Measurements from ENCODE around the gene ODF4.
"Not testable (repeated sequence)": the region's sequence is repeated elsewhere in the genome, so short reads cannot be mapped to it uniquely, and the experiment has no call there.

Gene ODF4

GRCh38 chr17:8378117-8378516 lies 38.5 kb downstream of the ODF4 start:
- H3K27me3 ChIP-seq (ENCODE audit: control insufficient read depth in 2 of 2, insufficient read depth in 2 of 2, low read length in 2 of 2); H3K4me3 ChIP-seq (ENCODE audit: low read length in 2 of 2); H3K27ac ChIP-seq (ENCODE audit: low read depth in 2 of 2, low read length in 2 of 2); H3K9me3 ChIP-seq (ENCODE audit: control insufficient read depth in 2 of 2, low read length in 2 of 2); H3K9ac ChIP-seq (ENCODE audit: low read depth in 1 of 2, low read length in 2 of 2): not testable (repeated sequence)
- peaks cover 28 to 34% of the 10 kb centered on the region in 2 donors for H3K4me1 ChIP-seq (ENCODE audit: control insufficient read depth in 2 of 2, insufficient read depth in 2 of 2, low read length in 2 of 2)
- peaks cover 27 to 41% of the 10 kb centered on the region in 2 donors for H3K36me3 ChIP-seq (ENCODE audit: control insufficient read depth in 2 of 2, insufficient read depth in 2 of 2, low read length in 2 of 2)

DNA sequence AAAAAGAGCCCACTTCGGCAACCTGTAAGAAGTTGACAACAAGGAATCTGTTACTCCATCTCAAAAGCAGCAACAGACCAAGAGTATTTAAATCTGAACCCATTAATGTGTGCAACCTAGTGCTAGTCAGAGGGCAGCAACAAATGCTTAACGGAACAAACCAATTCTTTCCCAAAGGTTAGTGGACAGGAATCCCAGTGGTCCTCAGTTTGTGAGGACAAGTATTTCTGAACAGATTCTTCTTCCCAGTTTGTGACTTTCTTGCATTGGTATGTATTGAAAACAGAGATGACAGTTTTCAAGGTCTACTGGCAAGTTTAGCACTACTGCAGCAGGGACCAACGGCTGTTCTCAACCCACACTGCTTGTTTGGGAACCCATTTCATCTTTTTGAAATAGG lies 40.4 kb downstream of the ODF4 start:
- Histone ChIP-seq H3K9ac (ENCODE audit: low read depth in 1 of 2, low read length in 2 of 2) (no peak overlapping the region), H3K27ac (ENCODE audit: low read depth in 2 of 2, low read length in 2 of 2) (no peak overlapping the region), H3K4me3 (ENCODE audit: low read length in 2 of 2) (no peak overlapping the region), H3K9me3 (ENCODE audit: control insufficient read depth in 2 of 2, low read length in 2 of 2) (no peaks in the 10 kb centered on the region), H3K36me3 (ENCODE audit: control insufficient read depth in 2 of 2, insufficient read depth in 2 of 2, low read length in 2 of 2) (peaks cover 27 to 41% of the 10 kb centered on the region in 2 donors), H3K27me3 (ENCODE audit: control insufficient read depth in 2 of 2, insufficient read depth in 2 of 2, low read length in 2 of 2) (no peaks in the 10 kb centered on the region), H3K4me1 (ENCODE audit: control insufficient read depth in 2 of 2, insufficient read depth in 2 of 2, low read length in 2 of 2) (peaks cover 33 to 34% of the 10 kb centered on the region in 2 donors)

- H3K27ac ChIP-seq (ENCODE audit: low read depth in 2 of 2, low read length in 2 of 2), result peak overlapping the region; percentile 62 to 94
- peak overlapping the region; percentile 83 to 96 for H3K4me3 ChIP-seq (ENCODE audit: low read length in 2 of 2)
- H3K4me1 ChIP-seq (ENCODE audit: control insufficient read depth in 2 of 2, insufficient read depth in 2 of 2, low read length in 2 of 2), result peaks cover 16 to 21% of the 10 kb centered on the region in 2 donors
- no peaks in the 10 kb centered on the region for H3K27me3 ChIP-seq (ENCODE audit: control insufficient read depth in 2 of 2, insufficient read depth in 2 of 2, low read length in 2 of 2)
- peaks cover 27 to 37% of the 10 kb centered on the region in 2 donors for H3K36me3 ChIP-seq (ENCODE audit: control insufficient read depth in 2 of 2, insufficient read depth in 2 of 2, low read length in 2 of 2)
- no peaks in the 10 kb centered on the region for H3K9me3 ChIP-seq (ENCODE audit: control insufficient read depth in 2 of 2, low read length in 2 of 2)
- peak overlapping the region; percentile 72 to 93 for H3K9ac ChIP-seq (ENCODE audit: low read depth in 1 of 2, low read length in 2 of 2)
Observed at GRCh38 chr17:8382052-8382879, 42.6 kb downstream of the ODF4 start.

DNA sequence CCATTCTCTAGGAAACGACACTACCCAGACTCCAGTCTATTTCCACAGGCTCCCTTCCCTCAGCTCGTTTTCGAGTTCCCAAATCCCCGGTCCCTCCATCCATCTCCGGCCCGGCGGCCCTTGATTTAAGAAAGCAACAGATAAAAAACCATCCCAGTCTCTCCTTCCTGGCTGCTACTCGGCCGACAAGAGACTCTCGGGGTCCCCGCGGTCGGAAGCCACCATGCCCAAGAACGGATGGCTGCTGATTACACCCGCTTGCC lies 43.2 kb downstream of the ODF4 start:
- peak overlapping the region; percentile 72 to 93 for H3K9ac ChIP-seq (ENCODE audit: low read depth in 1 of 2, low read length in 2 of 2)
- peaks cover 27 to 32% of the 10 kb centered on the region in 2 donors for H3K36me3 ChIP-seq (ENCODE audit: control insufficient read depth in 2 of 2, insufficient read depth in 2 of 2, low read length in 2 of 2)
- peak overlapping the region; percentile 83 to 96 for H3K4me3 ChIP-seq (ENCODE audit: low read length in 2 of 2)
- peak overlapping the region; percentile 62 to 94 for H3K27ac ChIP-seq (ENCODE audit: low read depth in 2 of 2, low read length in 2 of 2)
- H3K4me1 ChIP-seq (ENCODE audit: control insufficient read depth in 2 of 2, insufficient read depth in 2 of 2, low read length in 2 of 2), result peaks cover 16 to 21% of the 10 kb centered on the region in 2 donors
- no peaks in the 10 kb centered on the region for H3K27me3 ChIP-seq (ENCODE audit: control insufficient read depth in 2 of 2, insufficient read depth in 2 of 2, low read length in 2 of 2)
- no peaks in the 10 kb centered on the region for H3K9me3 ChIP-seq (ENCODE audit: control insufficient read depth in 2 of 2, low read length in 2 of 2)

DNA sequence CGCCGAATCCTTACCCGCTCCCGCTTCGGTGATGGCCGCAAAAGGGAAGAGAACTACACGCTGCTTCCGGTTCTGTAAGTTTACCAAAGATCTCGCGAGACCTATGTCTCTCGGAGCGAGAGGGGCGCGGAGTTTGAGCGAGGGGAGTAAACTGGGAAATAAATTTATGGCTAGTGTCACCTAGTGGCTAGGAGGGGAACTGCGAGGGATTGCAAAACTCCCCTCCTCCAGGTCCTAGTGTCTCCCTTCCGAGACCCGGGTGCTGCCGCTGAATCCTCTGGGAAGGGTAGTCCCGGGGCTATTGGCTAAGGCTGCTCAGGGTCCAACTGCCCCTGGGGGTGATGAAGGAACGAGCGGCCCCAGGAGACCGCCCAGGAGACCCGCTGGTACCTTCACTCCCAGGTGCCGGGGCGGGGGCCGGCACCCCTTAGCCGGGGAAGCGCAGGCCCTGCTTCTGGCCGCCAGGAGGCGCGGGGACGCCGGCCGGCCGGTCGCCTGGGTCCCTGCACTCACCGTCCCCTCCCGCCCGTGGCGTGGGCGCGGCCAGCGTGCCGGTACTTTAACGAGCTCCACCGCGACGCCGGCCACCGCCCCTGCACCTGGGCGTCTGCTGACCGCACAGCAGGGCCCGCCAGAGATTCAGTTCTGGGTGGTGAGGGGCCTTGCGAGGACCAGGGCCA lies 43.6 kb downstream of the ODF4 start, which contains the start of gene RPL26:
TSS of gene RPL26 (minus strand) at position 51 of the 680 bp plus-strand sequence. CDS start 883 bp downstream, outside the sequence.
- Histone ChIP-seq H3K9ac (ENCODE audit: low read depth in 1 of 2, low read length in 2 of 2) (peak within 1 kb of the TSS; percentile 91 to 93), H3K4me1 (ENCODE audit: control insufficient read depth in 2 of 2, insufficient read depth in 2 of 2, low read length in 2 of 2) (peaks cover 16 to 21% of the 10 kb centered on the region in 2 donors), H3K27ac (ENCODE audit: low read depth in 2 of 2, low read length in 2 of 2) (peak within 1 kb of the TSS; percentile 94 to 95)

DNA sequence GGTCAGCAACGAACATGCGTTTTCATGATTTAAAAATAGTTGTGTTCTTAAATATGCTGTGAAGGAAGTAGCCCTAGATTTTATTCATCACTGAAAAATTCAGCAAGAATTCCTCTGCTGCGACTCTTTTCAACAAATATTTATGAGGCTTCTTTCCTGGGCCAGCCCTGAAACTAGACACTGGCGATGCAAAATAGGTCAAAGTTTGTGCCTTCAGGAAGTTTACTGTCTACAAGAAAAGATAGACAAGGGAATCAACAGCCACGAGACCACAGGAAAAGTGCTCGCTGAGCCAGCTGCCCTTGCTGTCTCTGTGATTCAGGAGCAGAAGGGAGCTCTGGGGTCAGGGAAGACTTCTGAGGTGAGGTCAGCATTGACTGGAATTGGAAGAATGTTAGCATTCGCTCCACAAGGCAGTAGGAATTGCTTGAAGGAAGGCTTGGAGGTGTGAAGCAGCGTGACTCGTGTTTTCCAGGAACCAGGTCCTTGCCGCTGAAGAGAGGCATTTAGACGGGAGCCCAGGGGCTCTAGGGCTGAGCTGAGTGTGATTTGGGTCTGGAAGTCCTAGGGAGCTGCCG lies 45.2 kb downstream of the ODF4 start:
- Histone ChIP-seq H3K9me3 (ENCODE audit: control insufficient read depth in 2 of 2, low read length in 2 of 2) (no peaks in the 10 kb centered on the region), H3K4me3 (ENCODE audit: low read length in 2 of 2) (no peak overlapping the region), H3K4me1 (ENCODE audit: control insufficient read depth in 2 of 2, insufficient read depth in 2 of 2, low read length in 2 of 2) (peaks cover 16 to 21% of the 10 kb centered on the region in 2 donors), H3K27ac (ENCODE audit: low read depth in 2 of 2, low read length in 2 of 2) (no peak overlapping the region), H3K9ac (ENCODE audit: low read depth in 1 of 2, low read length in 2 of 2) (no peak overlapping the region), H3K27me3 (ENCODE audit: control insufficient read depth in 2 of 2, insufficient read depth in 2 of 2, low read length in 2 of 2) (no peaks in the 10 kb centered on the region), H3K36me3 (ENCODE audit: control insufficient read depth in 2 of 2, insufficient read depth in 2 of 2, low read length in 2 of 2) (peaks cover 12 to 13% of the 10 kb centered on the region in 2 donors)

More for the DNA sequence above, 43.6 kb downstream of the ODF4 start, which contains the start of gene RPL26:
- Histone ChIP-seq H3K9me3 (ENCODE audit: control insufficient read depth in 2 of 2, low read length in 2 of 2) (no peaks in the 10 kb centered on the region), H3K27me3 (ENCODE audit: control insufficient read depth in 2 of 2, insufficient read depth in 2 of 2, low read length in 2 of 2) (no peaks in the 10 kb centered on the region), H3K36me3 (ENCODE audit: control insufficient read depth in 2 of 2, insufficient read depth in 2 of 2, low read length in 2 of 2) (peaks cover 27 to 28% of the 10 kb centered on the region in 2 donors), H3K4me3 (ENCODE audit: low read length in 2 of 2) (peak within 1 kb of the TSS; percentile 83 to 96)

- no peak overlapping the region for H3K27ac ChIP-seq (ENCODE audit: low read depth in 2 of 2, low read length in 2 of 2)
- no peak overlapping the region for H3K4me3 ChIP-seq (ENCODE audit: low read length in 2 of 2)
Observed at GRCh38 chr17:8386841-8387240, 47.2 kb downstream of the ODF4 start.

GRCh38 chr17:8387914-8388651 lies 48.4 kb downstream of the ODF4 start:
- H3K36me3 ChIP-seq (ENCODE audit: control insufficient read depth in 2 of 2, insufficient read depth in 2 of 2, low read length in 2 of 2), result no peaks in the 10 kb centered on the region
- H3K9ac ChIP-seq (ENCODE audit: low read depth in 1 of 2, low read length in 2 of 2), result no peak overlapping the region
- no peak overlapping the region for H3K27ac ChIP-seq (ENCODE audit: low read depth in 2 of 2, low read length in 2 of 2)
- H3K9me3 ChIP-seq (ENCODE audit: control insufficient read depth in 2 of 2, low read length in 2 of 2), result no peaks in the 10 kb centered on the region
- H3K4me1 ChIP-seq (ENCODE audit: control insufficient read depth in 2 of 2, insufficient read depth in 2 of 2, low read length in 2 of 2), result peaks cover 0 to 5% of the 10 kb centered on the region in 2 donors
- H3K4me3 ChIP-seq (ENCODE audit: low read length in 2 of 2), result no peak overlapping the region
- no peaks in the 10 kb centered on the region for H3K27me3 ChIP-seq (ENCODE audit: control insufficient read depth in 2 of 2, insufficient read depth in 2 of 2, low read length in 2 of 2)

More at GRCh38 chr17:8386841-8387240, 47.2 kb downstream of the ODF4 start:
- Histone ChIP-seq H3K9me3 (ENCODE audit: control insufficient read depth in 2 of 2, low read length in 2 of 2) (no peaks in the 10 kb centered on the region), H3K4me1 (ENCODE audit: control insufficient read depth in 2 of 2, insufficient read depth in 2 of 2, low read length in 2 of 2) (peaks cover 5 to 8% of the 10 kb centered on the region in 2 donors), H3K9ac (ENCODE audit: low read depth in 1 of 2, low read length in 2 of 2) (no peak overlapping the region), H3K36me3 (ENCODE audit: control insufficient read depth in 2 of 2, insufficient read depth in 2 of 2, low read length in 2 of 2) (no peaks in the 10 kb centered on the region), H3K27me3 (ENCODE audit: control insufficient read depth in 2 of 2, insufficient read depth in 2 of 2, low read length in 2 of 2) (no peaks in the 10 kb centered on the region)

DNA sequence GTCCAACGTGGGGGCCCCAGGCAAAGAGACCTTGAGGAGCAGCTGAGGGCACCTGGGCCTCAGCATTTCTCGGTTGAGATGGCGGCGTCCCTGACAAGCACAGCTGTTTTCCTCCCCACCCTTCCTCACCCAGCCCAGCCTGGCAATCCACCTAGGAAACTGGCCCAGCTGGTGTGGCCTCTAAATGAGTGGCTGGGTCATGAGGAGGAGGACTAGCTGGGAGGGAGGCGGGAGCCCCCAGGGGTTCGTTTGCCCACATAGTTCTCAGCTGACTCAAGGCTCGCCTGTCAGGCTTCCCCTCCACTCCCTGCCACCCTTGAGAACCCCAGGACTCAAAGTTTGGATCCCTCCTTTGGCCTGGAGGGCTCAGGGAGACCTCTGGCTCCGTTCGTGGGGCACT lies 52.1 kb downstream of the ODF4 start:
- no peaks in the 10 kb centered on the region for H3K36me3 ChIP-seq (ENCODE audit: control insufficient read depth in 2 of 2, insufficient read depth in 2 of 2, low read length in 2 of 2)
- no peak overlapping the region for H3K27ac ChIP-seq (ENCODE audit: low read depth in 2 of 2, low read length in 2 of 2)
- no peaks in the 10 kb centered on the region for H3K9me3 ChIP-seq (ENCODE audit: control insufficient read depth in 2 of 2, low read length in 2 of 2)
- H3K9ac ChIP-seq (ENCODE audit: low read depth in 1 of 2, low read length in 2 of 2), result no peak overlapping the region
- H3K27me3 ChIP-seq (ENCODE audit: control insufficient read depth in 2 of 2, insufficient read depth in 2 of 2, low read length in 2 of 2), result peaks cover 3 to 6% of the 10 kb centered on the region in 2 donors
- H3K4me1 ChIP-seq (ENCODE audit: control insufficient read depth in 2 of 2, insufficient read depth in 2 of 2, low read length in 2 of 2), result peaks cover 5 to 8% of the 10 kb centered on the region in 2 donors
- H3K4me3 ChIP-seq (ENCODE audit: low read length in 2 of 2), result no peak overlapping the region
